ENCODE data around the gene CEP78.

The CEP78 gene

DNA sequence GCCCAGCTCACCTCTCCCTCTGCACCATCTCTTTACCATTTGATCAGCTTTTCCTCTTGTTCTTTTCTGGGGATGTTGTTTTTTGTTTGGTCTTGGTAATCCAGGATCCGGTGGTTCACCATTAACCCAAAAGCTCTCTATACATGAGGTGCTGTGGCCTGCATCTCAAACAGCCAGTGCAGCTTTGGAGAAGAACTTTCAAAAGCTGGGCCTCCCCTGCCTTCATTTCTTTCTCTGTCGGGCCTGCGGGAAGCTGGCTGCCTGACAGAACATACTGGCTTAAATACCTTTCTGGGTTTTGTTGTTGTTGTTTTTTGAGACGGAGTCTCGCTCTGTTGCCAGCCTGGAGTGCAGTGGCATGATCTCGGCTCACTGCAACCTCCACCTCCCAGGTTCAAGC, 73.2 kb downstream of the CEP78 start (continued):
- TF ChIP-seq, protein P1, sequence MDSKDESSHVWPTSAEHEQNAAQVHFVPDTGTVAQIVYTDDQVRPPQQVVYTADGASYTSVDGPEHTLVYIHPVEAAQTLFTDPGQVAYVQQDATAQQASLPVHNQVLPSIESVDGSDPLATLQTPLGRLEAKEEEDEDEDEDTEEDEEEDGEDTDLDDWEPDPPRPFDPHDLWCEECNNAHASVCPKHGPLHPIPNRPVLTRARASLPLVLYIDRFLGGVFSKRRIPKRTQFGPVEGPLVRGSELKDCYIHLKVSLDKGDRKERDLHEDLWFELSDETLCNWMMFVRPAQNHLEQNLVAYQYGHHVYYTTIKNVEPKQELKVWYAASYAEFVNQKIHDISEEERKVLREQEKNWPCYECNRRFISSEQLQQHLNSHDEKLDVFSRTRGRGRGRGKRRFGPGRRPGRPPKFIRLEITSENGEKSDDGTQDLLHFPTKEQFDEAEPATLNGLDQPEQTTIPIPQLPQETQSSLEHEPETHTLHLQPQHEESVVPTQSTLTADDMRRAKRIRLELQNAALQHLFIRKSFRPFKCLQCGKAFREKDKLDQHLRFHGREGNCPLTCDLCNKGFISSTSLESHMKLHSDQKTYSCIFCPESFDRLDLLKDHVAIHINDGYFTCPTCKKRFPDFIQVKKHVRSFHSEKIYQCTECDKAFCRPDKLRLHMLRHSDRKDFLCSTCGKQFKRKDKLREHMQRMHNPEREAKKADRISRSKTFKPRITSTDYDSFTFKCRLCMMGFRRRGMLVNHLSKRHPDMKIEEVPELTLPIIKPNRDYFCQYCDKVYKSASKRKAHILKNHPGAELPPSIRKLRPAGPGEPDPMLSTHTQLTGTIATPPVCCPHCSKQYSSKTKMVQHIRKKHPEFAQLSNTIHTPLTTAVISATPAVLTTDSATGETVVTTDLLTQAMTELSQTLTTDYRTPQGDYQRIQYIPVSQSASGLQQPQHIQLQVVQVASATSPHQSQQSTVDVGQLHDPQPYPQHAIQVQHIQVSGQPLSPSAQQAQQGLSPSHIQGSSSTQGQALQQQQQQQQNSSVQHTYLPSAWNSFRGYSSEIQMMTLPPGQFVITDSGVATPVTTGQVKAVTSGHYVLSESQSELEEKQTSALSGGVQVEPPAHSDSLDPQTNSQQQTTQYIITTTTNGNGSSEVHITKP (tag by site-specific recombination; IDR thresholded peaks at IDR 0.05) = no peak
- TF ChIP-seq ZNF76 (tag by site-specific recombination; IDR thresholded peaks at IDR 0.05; ENCODE audit: borderline replicate concordance, low read depth) (no peak), ZNF658 (tag by site-specific recombination; IDR thresholded peaks at IDR 0.05) (no peak), ZNF140 (tag by site-specific recombination; IDR thresholded peaks at IDR 0.05) (no peak), GLIS1 (tag by site-specific recombination; IDR thresholded peaks at IDR 0.05) (no peak)

DNA sequence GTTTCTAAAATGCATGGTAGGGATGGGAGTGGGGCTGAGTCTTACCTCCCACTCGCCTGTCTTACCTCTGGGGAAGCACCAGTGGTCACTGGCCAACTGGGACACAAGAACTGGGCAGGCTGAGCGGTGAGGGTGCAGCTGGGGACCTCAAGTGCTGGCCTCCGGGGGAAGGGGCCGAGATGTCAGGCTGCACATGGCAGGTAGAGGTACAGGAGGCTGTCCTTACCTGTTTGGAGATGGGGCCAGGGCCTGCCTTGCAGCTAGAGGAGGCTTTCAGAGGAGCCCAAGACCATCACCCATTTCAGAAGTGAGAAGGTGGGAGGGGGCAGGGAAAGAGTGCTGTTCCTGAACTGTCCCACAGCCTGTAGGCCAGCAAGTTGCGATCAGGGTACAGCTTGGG, 75.2 kb downstream of the CEP78 start:
- H3K4me3 ChIP-seq (ENCODE audit: low read depth, low read length) = no peak overlapping the region
- ChIA-PET POLR2A (interaction anchor here (8.6 kb wide), 1 partner anchor 13 kb away, joined by 70 read pairs; the partner anchor contains the start of gene PSAT1), CTCF (no interaction called here)
- H3K4me1 ChIP-seq (ENCODE audit: control insufficient read depth, insufficient read depth, low read length) = no peaks in the 10 kb centered on the region
- TF ChIP-seq EGR2 (tag by site-specific recombination; IDR thresholded peaks at IDR 0.05; ENCODE audit: low read depth) = no peak
- TF ChIP-seq ZBTB7A (tag by site-specific recombination; IDR thresholded peaks at IDR 0.05; ENCODE audit: low read depth) = no peak
- TF ChIP-seq, protein P2, sequence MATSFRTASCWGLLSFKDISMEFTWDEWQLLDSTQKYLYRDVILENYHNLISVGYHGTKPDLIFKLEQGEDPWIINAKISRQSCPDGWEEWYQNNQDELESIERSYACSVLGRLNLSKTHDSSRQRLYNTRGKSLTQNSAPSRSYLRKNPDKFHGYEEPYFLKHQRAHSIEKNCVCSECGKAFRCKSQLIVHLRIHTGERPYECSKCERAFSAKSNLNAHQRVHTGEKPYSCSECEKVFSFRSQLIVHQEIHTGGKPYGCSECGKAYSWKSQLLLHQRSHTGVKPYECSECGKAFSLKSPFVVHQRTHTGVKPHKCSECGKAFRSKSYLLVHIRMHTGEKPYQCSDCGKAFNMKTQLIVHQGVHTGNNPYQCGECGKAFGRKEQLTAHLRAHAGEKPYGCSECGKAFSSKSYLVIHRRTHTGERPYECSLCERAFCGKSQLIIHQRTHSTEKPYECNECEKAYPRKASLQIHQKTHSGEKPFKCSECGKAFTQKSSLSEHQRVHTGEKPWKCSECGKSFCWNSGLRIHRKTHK (tag by site-specific recombination; IDR thresholded peaks at IDR 0.05) = no peak
- TF ChIP-seq ZNF426 (tag by site-specific recombination; IDR thresholded peaks at IDR 0.05) = no peak
- TF ChIP-seq BCL11B (tag by site-specific recombination; IDR thresholded peaks at IDR 0.05; ENCODE audit: low read depth) = no peak
- no peak for TF ChIP-seq ZNF114 (tag by site-specific recombination; IDR thresholded peaks at IDR 0.05)
- no peak for TF ChIP-seq ZNF112 (tag by site-specific recombination; IDR thresholded peaks at IDR 0.05)
- no peak for TF ChIP-seq ZNF473 (tag by site-specific recombination; IDR thresholded peaks at IDR 0.05)
- TF ChIP-seq ZNF785 (tag by site-specific recombination; IDR thresholded peaks at IDR 0.05) = no peak
- TF ChIP-seq ZNF530 (tag by site-specific recombination; IDR thresholded peaks at IDR 0.05; ENCODE audit: low read depth) = no peak
- TF ChIP-seq ZNF16 (tag by site-specific recombination; IDR thresholded peaks at IDR 0.05; ENCODE audit: low read depth) = no peak
- no peak for TF ChIP-seq ZNF132 (tag by site-specific recombination; IDR thresholded peaks at IDR 0.05; ENCODE audit: borderline replicate concordance)
- TF ChIP-seq GLIS2 (tag by site-specific recombination; IDR thresholded peaks at IDR 0.05) = no peak
- no peak for TF ChIP-seq BCL11A (tag by site-specific recombination; IDR thresholded peaks at IDR 0.05; ENCODE audit: low read depth)
- no peak overlapping the region for H3K27ac ChIP-seq (ENCODE audit: extremely low read depth, low read depth, low read length)
- H3K36me3 ChIP-seq (ENCODE audit: control insufficient read depth in 2 of 2, insufficient read depth in 1 of 2, low read length in 2 of 2) = peaks cover 22 to 77% of the 10 kb centered on the region in 2 experiments; a peak in 2 of 3 replicates
- H3K9me3 ChIP-seq (ENCODE audit: control insufficient read depth, insufficient read depth, low read depth, low read length) = no peaks in the 10 kb centered on the region

DNA sequence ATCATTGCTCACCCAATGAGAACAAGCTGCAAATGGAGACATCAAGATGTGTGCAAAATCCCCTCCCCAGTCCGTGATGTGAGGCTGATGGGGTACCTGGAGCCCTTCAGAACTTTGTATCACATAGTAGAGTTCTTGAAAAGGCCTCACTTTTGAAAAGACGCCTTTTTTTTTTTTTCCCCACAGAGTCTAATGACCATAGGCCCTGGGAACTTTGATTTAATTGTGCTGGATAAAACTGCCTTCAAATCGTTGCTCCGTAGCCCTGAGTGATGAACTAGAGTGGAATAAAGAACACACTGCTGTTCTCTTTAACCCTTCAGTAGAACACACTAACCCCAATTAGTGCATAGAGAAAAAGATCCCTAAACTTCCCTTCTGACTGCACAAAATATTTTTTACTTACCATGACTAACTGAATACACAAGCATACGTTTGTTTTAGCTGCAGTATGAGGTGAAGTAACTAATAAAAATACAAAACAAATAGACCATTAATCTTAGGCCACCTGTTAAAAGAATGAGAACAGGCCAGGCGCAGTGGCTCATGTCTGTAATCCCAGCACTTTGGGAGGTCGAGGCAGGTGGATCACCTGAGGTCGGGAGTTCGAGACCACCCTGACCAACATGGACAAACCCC, 76.1 kb downstream of the CEP78 start:
- H3K36me3 ChIP-seq (ENCODE audit: control insufficient read depth in 2 of 2, insufficient read depth in 1 of 2, low read length in 2 of 2) = peaks cover 20 to 77% of the 10 kb centered on the region in 2 experiments; a peak in 2 of 3 replicates
- no peak overlapping the region for H3K27ac ChIP-seq (ENCODE audit: extremely low read depth, low read depth, low read length)
- H3K4me3 ChIP-seq (ENCODE audit: low read depth, low read length) = no peak overlapping the region
- POLR2A ChIA-PET = interaction anchor here (8.6 kb wide), 1 partner anchor 14 kb away, joined by 70 read pairs; the partner anchor contains the start of gene PSAT1
- no peaks in the 10 kb centered on the region for H3K4me1 ChIP-seq (ENCODE audit: control insufficient read depth, insufficient read depth, low read length)
- H3K9me3 ChIP-seq (ENCODE audit: control insufficient read depth, insufficient read depth, low read depth, low read length) = no peaks in the 10 kb centered on the region
- CTCF ChIA-PET = no interaction called here
- TF ChIP-seq TCF7L2 (IDR thresholded peaks at IDR 0.05; ENCODE audit: borderline replicate concordance, low read depth, low read length) (no peak), ZNF174 (tag by site-specific recombination; IDR thresholded peaks at IDR 0.05) (no peak), ZNF701 (tag by site-specific recombination; IDR thresholded peaks at IDR 0.05) (no peak), SP7 (tag by site-specific recombination; IDR thresholded peaks at IDR 0.05) (no peak), ZNF510 (tag by site-specific recombination; IDR thresholded peaks at IDR 0.05; ENCODE audit: insufficient replicate concordance) (no peak), ZBTB8A (tag by site-specific recombination; IDR thresholded peaks at IDR 0.05) (no peak), KLF1 (tag by site-specific recombination; IDR thresholded peaks at IDR 0.05) (no peak), SP3 (tag by site-specific recombination; IDR thresholded peaks at IDR 0.05) (no peak), ZNF133 (tag by site-specific recombination; IDR thresholded peaks at IDR 0.05) (no peak), KLF16 (tag by site-specific recombination; IDR thresholded peaks at IDR 0.05) (no peak)
- TF ChIP-seq, protein P3, sequence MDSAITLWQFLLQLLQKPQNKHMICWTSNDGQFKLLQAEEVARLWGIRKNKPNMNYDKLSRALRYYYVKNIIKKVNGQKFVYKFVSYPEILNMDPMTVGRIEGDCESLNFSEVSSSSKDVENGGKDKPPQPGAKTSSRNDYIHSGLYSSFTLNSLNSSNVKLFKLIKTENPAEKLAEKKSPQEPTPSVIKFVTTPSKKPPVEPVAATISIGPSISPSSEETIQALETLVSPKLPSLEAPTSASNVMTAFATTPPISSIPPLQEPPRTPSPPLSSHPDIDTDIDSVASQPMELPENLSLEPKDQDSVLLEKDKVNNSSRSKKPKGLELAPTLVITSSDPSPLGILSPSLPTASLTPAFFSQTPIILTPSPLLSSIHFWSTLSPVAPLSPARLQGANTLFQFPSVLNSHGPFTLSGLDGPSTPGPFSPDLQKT (IDR thresholded peaks at IDR 0.05; ENCODE audit: borderline replicate concordance, low read depth, low read length) = no peak

Data from HEK293 (cell line).